ENCODE data around the gene TTYH2.
"Not testable (repeated sequence)": the region's sequence is repeated elsewhere in the genome, so short reads cannot be mapped to it uniquely, and the experiment has no call there.

The TTYH2 gene

DNA sequence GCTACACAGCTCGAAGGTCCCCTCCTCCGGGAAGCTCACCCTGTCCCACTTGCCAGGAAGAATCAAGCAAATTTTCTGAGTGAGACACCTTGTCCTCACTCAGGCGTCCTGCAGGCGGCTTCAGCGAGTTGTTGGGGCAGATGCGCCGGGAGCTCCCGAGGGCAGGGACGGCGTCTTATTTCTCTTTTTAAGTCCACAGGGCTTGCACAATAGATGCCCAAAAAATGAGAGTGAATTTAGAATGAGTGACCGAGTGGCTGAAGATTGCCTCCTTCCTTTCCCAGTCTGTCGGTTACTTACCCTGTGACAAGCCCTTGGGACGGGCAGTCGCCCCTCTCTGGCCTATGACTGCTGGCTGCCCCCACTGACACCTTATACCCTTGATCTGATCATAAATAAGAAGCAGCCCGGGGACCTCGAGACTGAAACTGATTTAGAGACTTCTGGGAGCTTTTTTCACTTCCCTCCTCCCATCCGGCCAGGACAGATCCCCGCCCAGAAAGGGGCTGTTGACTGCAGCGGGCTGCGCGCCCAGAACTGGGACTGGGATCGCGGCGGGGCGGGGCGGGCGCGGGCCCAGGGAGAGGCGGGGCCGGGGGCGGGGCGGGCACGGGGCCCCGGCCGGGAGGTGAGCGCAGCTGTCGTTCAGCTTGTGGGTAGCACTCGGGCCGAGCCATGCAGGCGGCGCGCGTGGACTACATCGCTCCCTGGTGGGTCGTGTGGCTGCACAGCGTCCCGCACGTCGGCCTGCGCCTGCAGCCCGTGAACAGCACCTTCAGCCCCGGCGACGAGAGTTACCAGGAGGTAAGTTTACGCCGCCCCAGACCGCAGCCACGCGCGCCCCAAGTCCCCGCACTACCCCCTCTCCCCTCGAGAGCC, at the start of gene TTYH2:
Gene TTYH2 (plus strand): TSS at position 659 of the 879 bp plus-strand sequence. CDS start 17 bp downstream, at position 676.
- DNase-seq (ENCODE audit: low read depth, low spot score): no peak
- H3K27ac ChIP-seq: peak within 1 kb of the TSS; percentile 65

- no peak for DNase-seq (ENCODE audit: low read depth, low spot score)
- H3K27ac ChIP-seq: no peak overlapping the region
Measured at GRCh38 chr17:74163836-74164235, 49.5 kb upstream of the TTYH2 start.

DNA sequence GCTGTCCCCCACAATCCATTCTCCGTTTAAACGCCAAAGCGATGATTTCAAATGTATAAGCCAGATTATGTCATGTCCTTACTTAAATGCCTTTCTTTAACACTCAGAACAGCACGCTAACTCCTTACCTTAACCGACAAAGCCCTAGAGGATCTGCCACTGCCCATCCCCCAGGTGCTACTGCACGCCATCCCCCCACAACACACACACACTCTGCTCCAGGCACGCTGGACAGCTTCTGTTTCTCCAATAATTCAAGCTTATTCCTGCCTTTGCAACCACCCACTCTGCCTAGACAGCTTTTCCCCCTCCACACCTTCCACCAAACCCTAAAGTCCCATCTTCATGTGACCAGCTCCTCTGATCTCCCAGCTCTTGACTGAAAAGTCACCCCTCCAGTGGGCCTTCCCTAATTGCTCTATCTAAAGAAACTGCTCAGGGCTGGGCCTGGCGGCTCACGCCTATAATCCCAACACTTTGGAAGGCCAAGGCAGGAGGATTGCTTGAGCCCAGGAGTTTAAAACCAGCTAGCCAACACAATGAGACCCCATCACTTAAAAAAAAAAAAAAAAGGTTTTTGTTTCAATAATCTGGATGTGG, 48.8 kb upstream of the TTYH2 start:
- no peak overlapping the region for H3K27ac ChIP-seq
- DNase-seq (ENCODE audit: low read depth, low spot score): no peak

DNA sequence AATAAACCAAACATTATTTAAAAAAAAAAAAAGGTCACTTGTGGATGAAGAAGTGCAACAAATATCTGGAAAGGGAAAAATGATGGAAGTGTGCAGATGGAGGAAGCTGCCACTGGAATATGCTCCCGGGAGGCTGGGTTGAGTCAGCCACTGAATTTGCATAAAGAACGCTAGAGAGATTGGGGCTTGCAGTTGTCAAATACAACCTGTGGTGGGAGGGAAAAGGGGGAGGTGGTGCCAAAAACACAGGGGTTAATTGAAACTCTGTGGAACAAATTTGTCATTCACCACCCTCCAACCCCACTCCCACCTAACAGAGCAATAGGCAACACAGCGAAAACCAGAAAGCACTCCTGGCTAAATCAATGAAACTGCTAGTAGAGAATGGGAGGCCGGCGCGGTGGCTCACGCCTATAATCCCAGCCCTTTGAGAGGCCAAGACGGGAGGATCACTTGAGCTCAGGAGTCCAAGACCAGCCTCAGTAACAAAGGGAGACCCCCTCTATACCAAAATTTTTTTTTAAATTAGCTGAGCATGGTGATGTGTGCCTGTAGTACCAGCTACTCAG, 47.5 kb upstream of the TTYH2 start:
- no peak overlapping the region for H3K27ac ChIP-seq
- no peak for DNase-seq (ENCODE audit: low read depth, low spot score)

- no peak for DNase-seq (ENCODE audit: low read depth, low spot score)
- no peak overlapping the region for H3K27ac ChIP-seq
Measured at GRCh38 chr17:74170924-74171323, 42.4 kb upstream of the TTYH2 start.

DNA sequence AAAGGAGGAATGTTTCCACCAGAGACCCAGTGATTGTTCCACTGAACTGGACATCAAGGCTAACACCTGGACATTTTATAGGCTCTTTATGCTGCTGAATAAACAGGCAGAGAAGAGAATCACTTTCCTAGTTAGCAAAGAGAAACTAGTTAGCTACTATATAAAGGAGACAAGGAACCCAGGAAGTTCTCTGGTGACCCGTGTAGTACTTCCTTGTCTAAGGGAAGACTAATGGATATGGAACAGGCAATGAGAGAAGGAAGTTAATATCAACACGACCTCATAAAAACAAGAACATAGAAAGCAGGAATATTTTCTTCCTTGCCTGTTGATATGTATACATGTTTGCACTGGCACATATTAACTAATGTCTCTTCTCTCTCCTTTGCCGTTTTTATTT, 40.7 kb upstream of the TTYH2 start:
- DNase-seq (ENCODE audit: low read depth, low spot score): no peak
- no peak overlapping the region for H3K27ac ChIP-seq

DNA sequence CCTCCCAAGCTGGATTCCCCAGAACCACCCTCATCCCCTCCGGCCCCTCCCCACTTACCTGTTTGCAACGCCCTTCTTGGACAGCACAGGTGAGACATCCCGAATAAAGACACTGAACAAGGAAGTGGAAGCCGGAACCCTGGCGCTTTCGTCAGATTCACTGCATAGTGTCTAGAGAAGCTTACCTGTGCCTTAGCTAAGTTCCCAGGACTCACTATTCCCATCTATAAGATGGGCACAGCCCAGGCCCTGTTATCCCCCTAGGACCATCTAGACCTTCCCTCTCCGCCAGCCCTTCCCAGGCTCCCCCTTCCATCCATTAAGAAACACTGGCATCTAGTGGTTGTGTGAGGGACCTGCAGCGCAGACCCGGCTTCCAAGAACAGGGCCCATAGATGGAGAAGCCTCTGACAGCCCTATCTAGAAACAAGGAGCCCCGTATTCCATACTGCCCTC, 36.8 kb upstream of the TTYH2 start:
- DNase-seq (ENCODE audit: low read depth, low spot score): no peak
- no peak overlapping the region for H3K27ac ChIP-seq

GRCh38 chr17:74177018-74177450, 36.3 kb upstream of the TTYH2 start:
- H3K27ac ChIP-seq: no peak overlapping the region
- DNase-seq (ENCODE audit: low read depth, low spot score): peak; percentile 75

GRCh38 chr17:74179576-74179975, 33.8 kb upstream of the TTYH2 start:
- no peak for DNase-seq (ENCODE audit: low read depth, low spot score)
- H3K27ac ChIP-seq: no peak overlapping the region

- DNase-seq (ENCODE audit: low read depth, low spot score): no peak
- no peak overlapping the region for H3K27ac ChIP-seq
Measured at GRCh38 chr17:74180336-74180735, 33.0 kb upstream of the TTYH2 start.

DNA sequence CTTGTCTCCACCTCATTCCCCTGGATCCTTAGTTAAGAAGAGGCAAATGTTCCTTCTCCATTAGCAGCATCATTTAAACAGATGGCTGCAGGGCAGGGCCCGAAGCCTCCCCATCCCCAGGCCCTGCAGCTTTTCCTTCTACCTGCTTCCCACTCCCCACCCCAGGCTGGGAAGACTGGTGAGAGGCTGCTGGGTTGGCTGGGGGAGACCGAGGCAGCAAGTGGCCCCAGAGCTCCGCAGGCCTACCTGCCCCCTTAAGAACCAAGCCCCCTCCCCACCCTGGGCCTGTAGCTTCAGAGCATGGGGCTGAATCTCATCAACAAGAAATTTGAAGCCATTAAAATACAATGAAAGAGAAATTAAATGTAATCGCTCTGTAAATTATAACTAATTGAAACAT, 32.0 kb upstream of the TTYH2 start:
- DNase-seq (ENCODE audit: low read depth, low spot score): no peak
- H3K27ac ChIP-seq: no peak overlapping the region

DNA sequence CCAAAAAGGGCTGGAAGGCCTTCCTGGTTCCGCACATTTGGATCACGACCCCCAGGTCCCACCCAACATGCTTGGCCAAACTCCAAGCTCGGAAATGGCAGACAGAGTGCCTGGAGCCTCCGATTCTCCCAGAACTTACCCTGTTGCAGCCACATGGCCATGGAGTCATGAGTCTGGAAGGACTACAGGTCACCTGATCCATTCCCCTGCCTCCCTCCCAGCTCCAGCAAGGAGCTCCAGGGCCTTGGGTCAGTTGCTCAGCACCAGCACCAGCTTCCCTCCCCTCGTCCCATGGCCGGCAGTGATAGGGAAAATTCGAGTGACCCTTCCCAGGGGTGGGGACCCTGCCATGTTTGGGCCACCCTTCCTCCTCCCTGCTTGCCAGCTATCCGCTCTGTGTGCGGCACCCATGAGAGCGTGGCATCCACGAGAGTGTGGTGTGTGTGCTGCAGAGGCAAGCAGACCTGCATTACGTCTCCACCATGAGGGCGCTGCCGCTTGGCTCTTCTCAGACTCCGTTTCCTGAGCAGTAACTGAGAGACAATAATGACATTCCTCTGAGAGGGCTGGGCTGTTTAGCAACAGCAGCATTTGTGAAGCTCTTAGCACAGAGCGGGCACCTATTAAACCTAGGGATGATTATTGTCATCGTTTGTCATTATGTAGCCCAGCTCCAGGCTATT, 31.2 kb upstream of the TTYH2 start:
- H3K27ac ChIP-seq: no peak overlapping the region
- DNase-seq (ENCODE audit: low read depth, low spot score): no peak

DNA sequence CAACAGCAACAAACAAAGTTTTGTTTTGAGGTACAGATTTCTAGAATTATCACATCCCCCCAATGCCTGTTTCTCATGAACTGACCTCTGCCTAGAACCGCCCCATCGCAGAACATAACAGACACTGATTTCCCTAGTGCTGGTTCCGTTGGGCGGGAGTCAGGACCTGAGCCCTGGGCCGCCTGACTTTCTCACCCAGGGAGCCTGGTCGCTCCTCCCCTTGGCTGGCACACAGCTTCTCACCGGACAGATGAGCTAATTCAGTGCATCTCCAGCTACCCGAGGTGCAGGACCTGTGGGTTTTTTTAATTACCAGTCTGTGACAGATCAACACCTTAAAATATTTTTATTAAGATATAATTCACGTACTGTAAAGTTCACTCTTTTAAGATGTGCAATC, 30.0 kb upstream of the TTYH2 start:
- no peak overlapping the region for H3K27ac ChIP-seq
- DNase-seq (ENCODE audit: low read depth, low spot score): no peak

DNA sequence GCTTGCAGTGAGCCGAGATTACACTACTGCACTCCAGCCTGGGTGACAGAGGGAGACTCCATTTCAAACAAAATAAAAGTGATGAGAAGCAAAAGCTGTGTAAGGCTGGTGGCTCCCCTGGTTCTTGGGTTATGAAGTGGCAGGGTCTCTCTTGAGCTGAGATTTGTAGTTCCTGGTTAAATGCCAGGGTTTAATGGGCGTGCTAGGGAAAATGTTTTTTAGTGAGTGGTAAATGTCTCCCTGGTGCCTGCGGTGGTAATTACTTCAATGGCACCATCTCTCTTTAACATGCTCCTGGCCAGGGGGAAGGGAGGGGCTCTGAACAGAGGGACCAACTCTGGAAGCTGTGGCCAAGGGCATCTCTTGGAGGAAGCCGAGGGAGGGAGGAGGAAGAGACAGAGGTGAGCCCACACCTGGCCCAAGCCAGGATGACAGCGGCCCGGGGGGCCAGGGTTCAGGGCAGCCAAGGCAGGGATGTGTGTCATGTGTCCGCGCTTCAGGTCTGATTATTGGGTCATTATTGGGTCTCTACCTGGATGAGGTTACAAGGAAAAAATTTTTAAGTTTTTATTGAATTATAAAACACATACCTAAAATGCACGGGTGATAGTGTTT, 27.7 kb upstream of the TTYH2 start:
- no peak overlapping the region for H3K27ac ChIP-seq
- no peak for DNase-seq (ENCODE audit: low read depth, low spot score)

- no peak for DNase-seq (ENCODE audit: low read depth, low spot score)
Measured at GRCh38 chr17:74186498-74186897, 26.9 kb upstream of the TTYH2 start.

DNA sequence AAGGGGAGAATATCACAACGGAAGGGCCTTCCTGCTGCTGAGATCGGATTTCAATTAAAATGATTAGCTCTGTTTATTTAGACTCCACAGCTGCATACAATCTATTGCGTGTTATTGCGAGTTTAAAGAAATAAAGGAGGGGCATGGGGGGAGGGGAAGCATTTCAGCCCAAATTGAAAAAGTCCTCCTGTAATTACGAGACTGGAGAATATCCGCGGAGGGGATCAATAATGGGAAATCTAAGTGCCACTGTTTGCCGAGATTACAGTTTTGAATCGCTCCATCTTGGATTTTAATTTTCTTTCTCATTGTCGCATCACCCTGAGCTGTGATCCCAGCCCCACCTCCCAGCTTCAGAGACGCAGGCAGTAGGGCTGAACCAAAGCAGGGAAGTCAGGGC, 25.6 kb upstream of the TTYH2 start:
- no peak for DNase-seq (ENCODE audit: low read depth, low spot score)

More at GRCh38 chr17:74186498-74186897, 26.9 kb upstream of the TTYH2 start:
- H3K27ac ChIP-seq: no peak overlapping the region

DNA sequence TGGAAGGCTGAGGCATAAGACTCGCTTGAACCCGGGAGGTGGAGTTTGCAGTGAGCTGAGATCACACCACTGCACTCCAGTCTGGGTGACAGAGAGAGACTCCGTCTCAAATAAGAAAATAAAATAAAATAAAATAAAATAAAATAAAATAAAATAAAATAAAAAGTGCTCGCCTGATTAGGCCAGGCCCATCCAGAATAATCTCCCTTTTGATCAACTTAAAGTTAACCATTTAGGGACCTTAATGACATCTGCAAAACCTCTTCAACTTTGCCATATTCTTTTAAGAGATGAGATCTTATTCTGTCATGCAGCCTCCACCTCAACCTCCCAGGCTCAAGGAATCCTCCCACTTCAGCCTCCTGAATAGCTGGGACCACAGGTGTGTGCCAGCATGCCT, 24.7 kb upstream of the TTYH2 start:
- H3K27ac ChIP-seq; DNase-seq (ENCODE audit: low read depth, low spot score): not testable (repeated sequence)

More for the DNA sequence above, 25.6 kb upstream of the TTYH2 start:
- H3K27ac ChIP-seq: no peak overlapping the region

DNA sequence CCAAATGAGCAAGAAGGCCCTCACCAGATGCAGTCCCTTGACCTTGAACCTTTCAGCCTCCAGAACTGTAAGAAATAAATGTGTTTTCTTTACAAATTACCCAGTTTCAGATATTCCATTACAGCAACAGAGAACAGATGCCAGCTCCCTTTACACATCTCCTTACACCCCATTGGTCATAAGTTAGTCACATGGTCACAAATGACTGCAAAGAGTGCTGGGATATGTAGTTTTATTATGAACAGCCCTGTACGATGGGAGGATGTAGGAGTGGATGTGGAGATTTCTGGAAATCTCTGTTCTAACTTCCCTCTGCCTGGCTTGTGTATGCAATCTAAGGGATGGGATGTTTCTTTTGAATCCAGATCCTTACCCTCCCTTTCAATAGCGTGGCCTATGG, 23.2 kb upstream of the TTYH2 start:
- no peak for DNase-seq (ENCODE audit: low read depth, low spot score)
- H3K27ac ChIP-seq: no peak overlapping the region

DNA sequence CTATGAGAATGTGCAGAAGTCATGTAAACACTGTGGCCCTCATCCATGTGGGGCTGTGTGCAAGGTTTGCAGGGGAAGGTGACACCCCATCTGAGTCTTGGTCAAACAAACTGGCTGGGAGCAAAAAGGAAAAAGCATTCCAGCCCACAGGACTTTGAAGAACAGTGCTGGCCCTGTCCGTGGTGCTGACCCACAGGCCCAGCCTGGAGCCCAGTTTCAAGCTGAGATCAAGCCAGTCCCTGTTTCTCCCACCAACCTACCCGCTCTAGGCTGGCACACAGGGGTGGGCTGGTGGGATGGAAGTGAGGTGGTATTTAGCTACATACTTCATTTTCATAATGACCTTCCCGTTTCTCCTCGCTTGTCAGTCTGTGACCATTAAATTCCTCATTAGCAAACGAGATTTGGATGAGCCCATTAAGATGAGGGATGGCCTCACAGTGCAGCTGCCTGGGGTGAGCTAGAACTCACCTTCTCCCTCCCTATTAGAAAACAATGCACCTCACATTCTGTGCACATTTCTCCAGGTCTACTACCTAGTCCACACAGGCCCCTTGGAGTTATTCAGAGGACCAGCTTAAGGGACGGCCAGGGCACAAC, 22.5 kb upstream of the TTYH2 start:
- H3K27ac ChIP-seq: no peak overlapping the region
- no peak for DNase-seq (ENCODE audit: low read depth, low spot score)

Data from epithelial cell of prostate (primary cell).